ENCODE data around the gene FSTL3.

Gene FSTL3

GRCh38 chr19:679418-680286, 3.5 kb downstream of the FSTL3 start:
- Histone ChIP-seq H3K4me3 (ENCODE audit: low read depth, low read length) (peak overlapping the region; percentile 80), H3K9me3 (ENCODE audit: control insufficient read depth, insufficient read depth, low read length) (no peaks in the 10 kb centered on the region), H3K4me1 (ENCODE audit: control insufficient read depth, insufficient read depth, low read length) (peaks cover 5% of the 10 kb centered on the region; the same call in 1 of the 2 replicates), H3K27ac (ENCODE audit: low read depth, low read length) (peak overlapping the region; percentile 86), H3K36me3 (ENCODE audit: control insufficient read depth, insufficient read depth, low read length) (no peaks in the 10 kb centered on the region), H3K27me3 (ENCODE audit: control insufficient read depth, insufficient read depth, low read length) (peaks cover 16% of the 10 kb centered on the region), H3K9ac (ENCODE audit: low read depth, low read length) (peak overlapping the region; percentile 67; the same call in 1 of the 2 replicates)

- Histone ChIP-seq H3K4me1 (ENCODE audit: control insufficient read depth, insufficient read depth, low read length) (peaks cover 5% of the 10 kb centered on the region; the same call in 1 of the 2 replicates), H3K27ac (ENCODE audit: low read depth, low read length) (peak overlapping the region; percentile 90), H3K27me3 (ENCODE audit: control insufficient read depth, insufficient read depth, low read length) (peaks cover 9% of the 10 kb centered on the region), H3K4me3 (ENCODE audit: low read depth, low read length) (peak overlapping the region; percentile 87), H3K9ac (ENCODE audit: low read depth, low read length) (peak overlapping the region; percentile 78), H3K36me3 (ENCODE audit: control insufficient read depth, insufficient read depth, low read length) (no peaks in the 10 kb centered on the region), H3K9me3 (ENCODE audit: control insufficient read depth, insufficient read depth, low read length) (no peaks in the 10 kb centered on the region)
Measured at GRCh38 chr19:680287-681028, 4.3 kb downstream of the FSTL3 start.

- H3K27me3 ChIP-seq (ENCODE audit: control insufficient read depth, insufficient read depth, low read length): peaks cover 5% of the 10 kb centered on the region
- no peaks in the 10 kb centered on the region for H3K36me3 ChIP-seq (ENCODE audit: control insufficient read depth, insufficient read depth, low read length)
- peaks cover 5% of the 10 kb centered on the region; the same call in 1 of the 2 replicates for H3K4me1 ChIP-seq (ENCODE audit: control insufficient read depth, insufficient read depth, low read length)
- no peaks in the 10 kb centered on the region for H3K9me3 ChIP-seq (ENCODE audit: control insufficient read depth, insufficient read depth, low read length)
- peak overlapping the region; percentile 90 for H3K27ac ChIP-seq (ENCODE audit: low read depth, low read length)
- H3K9ac ChIP-seq (ENCODE audit: low read depth, low read length): no peak overlapping the region
- H3K4me3 ChIP-seq (ENCODE audit: low read depth, low read length): peak overlapping the region; percentile 87
Measured at GRCh38 chr19:681029-682019, 5.1 kb downstream of the FSTL3 start.

- no peak overlapping the region for H3K9ac ChIP-seq (ENCODE audit: low read depth, low read length)
- no peak overlapping the region for H3K27ac ChIP-seq (ENCODE audit: low read depth, low read length)
- no peak overlapping the region for H3K4me3 ChIP-seq (ENCODE audit: low read depth, low read length)
- no peaks in the 10 kb centered on the region for H3K36me3 ChIP-seq (ENCODE audit: control insufficient read depth, insufficient read depth, low read length)
- H3K9me3 ChIP-seq (ENCODE audit: control insufficient read depth, insufficient read depth, low read length): no peaks in the 10 kb centered on the region
- H3K4me1 ChIP-seq (ENCODE audit: control insufficient read depth, insufficient read depth, low read length): peaks cover 5% of the 10 kb centered on the region; the same call in 1 of the 2 replicates
- H3K27me3 ChIP-seq (ENCODE audit: control insufficient read depth, insufficient read depth, low read length): no peaks in the 10 kb centered on the region
Measured at GRCh38 chr19:682678-683320, 6.6 kb downstream of the FSTL3 start.

GRCh38 chr19:685454-685931, 9.3 kb downstream of the FSTL3 start:
- Histone ChIP-seq H3K36me3 (ENCODE audit: control insufficient read depth, insufficient read depth, low read length) (no peaks in the 10 kb centered on the region), H3K27me3 (ENCODE audit: control insufficient read depth, insufficient read depth, low read length) (no peaks in the 10 kb centered on the region), H3K27ac (ENCODE audit: low read depth, low read length) (no peak overlapping the region), H3K4me1 (ENCODE audit: control insufficient read depth, insufficient read depth, low read length) (no peaks in the 10 kb centered on the region), H3K9me3 (ENCODE audit: control insufficient read depth, insufficient read depth, low read length) (no peaks in the 10 kb centered on the region), H3K9ac (ENCODE audit: low read depth, low read length) (no peak overlapping the region), H3K4me3 (ENCODE audit: low read depth, low read length) (no peak overlapping the region)

- Histone ChIP-seq H3K9ac (ENCODE audit: low read depth, low read length) (no peak overlapping the region), H3K4me3 (ENCODE audit: low read depth, low read length) (no peak overlapping the region), H3K9me3 (ENCODE audit: control insufficient read depth, insufficient read depth, low read length) (no peaks in the 10 kb centered on the region)
Measured at GRCh38 chr19:686589-687297, 10.6 kb downstream of the FSTL3 start.

GRCh38 chr19:687569-688166, 11.5 kb downstream of the FSTL3 start:
- Histone ChIP-seq H3K9ac (ENCODE audit: low read depth, low read length) (no peak overlapping the region), H3K36me3 (ENCODE audit: control insufficient read depth, insufficient read depth, low read length) (no peaks in the 10 kb centered on the region), H3K9me3 (ENCODE audit: control insufficient read depth, insufficient read depth, low read length) (no peaks in the 10 kb centered on the region), H3K4me3 (ENCODE audit: low read depth, low read length) (no peak overlapping the region), H3K27me3 (ENCODE audit: control insufficient read depth, insufficient read depth, low read length) (no peaks in the 10 kb centered on the region), H3K27ac (ENCODE audit: low read depth, low read length) (no peak overlapping the region), H3K4me1 (ENCODE audit: control insufficient read depth, insufficient read depth, low read length) (no peaks in the 10 kb centered on the region)

More at GRCh38 chr19:686589-687297, 10.6 kb downstream of the FSTL3 start:
- Histone ChIP-seq H3K4me1 (ENCODE audit: control insufficient read depth, insufficient read depth, low read length) (no peaks in the 10 kb centered on the region), H3K36me3 (ENCODE audit: control insufficient read depth, insufficient read depth, low read length) (no peaks in the 10 kb centered on the region), H3K27ac (ENCODE audit: low read depth, low read length) (no peak overlapping the region), H3K27me3 (ENCODE audit: control insufficient read depth, insufficient read depth, low read length) (no peaks in the 10 kb centered on the region)

- Histone ChIP-seq H3K4me3 (ENCODE audit: low read depth, low read length) (no peak overlapping the region), H3K9ac (ENCODE audit: low read depth, low read length) (no peak overlapping the region), H3K9me3 (ENCODE audit: control insufficient read depth, insufficient read depth, low read length) (no peaks in the 10 kb centered on the region), H3K4me1 (ENCODE audit: control insufficient read depth, insufficient read depth, low read length) (no peaks in the 10 kb centered on the region), H3K27ac (ENCODE audit: low read depth, low read length) (no peak overlapping the region), H3K36me3 (ENCODE audit: control insufficient read depth, insufficient read depth, low read length) (no peaks in the 10 kb centered on the region), H3K27me3 (ENCODE audit: control insufficient read depth, insufficient read depth, low read length) (no peaks in the 10 kb centered on the region)
Measured at GRCh38 chr19:688214-688613, 12.0 kb downstream of the FSTL3 start.

GRCh38 chr19:688992-689391, 12.8 kb downstream of the FSTL3 start:
- Histone ChIP-seq H3K27me3 (ENCODE audit: control insufficient read depth, insufficient read depth, low read length) (no peaks in the 10 kb centered on the region), H3K27ac (ENCODE audit: low read depth, low read length) (no peak overlapping the region), H3K4me1 (ENCODE audit: control insufficient read depth, insufficient read depth, low read length) (no peaks in the 10 kb centered on the region), H3K36me3 (ENCODE audit: control insufficient read depth, insufficient read depth, low read length) (no peaks in the 10 kb centered on the region), H3K9ac (ENCODE audit: low read depth, low read length) (no peak overlapping the region), H3K9me3 (ENCODE audit: control insufficient read depth, insufficient read depth, low read length) (no peaks in the 10 kb centered on the region), H3K4me3 (ENCODE audit: low read depth, low read length) (no peak overlapping the region)
